ENCODE measurements around the gene SNED1.

Gene SNED1

GRCh38 chr2:241049739-241050623 lies 51.6 kb downstream of the SNED1 start:
- DNase-seq, result peak; percentile 20

- DNase-seq, result no peak
Measured at GRCh38 chr2:241050624-241051577, 52.5 kb downstream of the SNED1 start.

- DNase-seq, result no peak
Measured at GRCh38 chr2:241051578-241052487, 53.4 kb downstream of the SNED1 start.

- DNase-seq, result no peak
Measured at GRCh38 chr2:241052677-241053360, 54.4 kb downstream of the SNED1 start.

- DNase-seq, result no peak
Measured at GRCh38 chr2:241053576-241054251, 55.3 kb downstream of the SNED1 start.

GRCh38 chr2:241061275-241061674 lies 62.9 kb downstream of the SNED1 start:
- no peak for DNase-seq

- DNase-seq, result no peak
Measured at GRCh38 chr2:241062389-241063092, 64.1 kb downstream of the SNED1 start.

GRCh38 chr2:241063093-241063551 lies 64.7 kb downstream of the SNED1 start:
- DNase-seq, result no peak

GRCh38 chr2:241063587-241063986 lies 65.2 kb downstream of the SNED1 start:
- DNase-seq, result no peak

GRCh38 chr2:241064008-241064801 lies 65.8 kb downstream of the SNED1 start:
- no peak for DNase-seq

GRCh38 chr2:241064802-241065354 lies 66.5 kb downstream of the SNED1 start:
- DNase-seq, result no peak

- DNase-seq, result no peak
Measured at GRCh38 chr2:241065355-241065803, 67.0 kb downstream of the SNED1 start.

GRCh38 chr2:241066171-241066892 lies 67.9 kb downstream of the SNED1 start:
- DNase-seq, result no peak

GRCh38 chr2:241066893-241067341 lies 68.5 kb downstream of the SNED1 start:
- no peak for DNase-seq

GRCh38 chr2:241067501-241068135 lies 69.2 kb downstream of the SNED1 start:
- DNase-seq, result no peak

- no peak for DNase-seq
Measured at GRCh38 chr2:241068136-241068941, 69.9 kb downstream of the SNED1 start.
